NCI-H1694 (cell line): ENCODE results near the gene NEURL1.

Source experiments
- DNase-seq: peaks from one replicate; lab custom pipeline; 2025; lab: John Stamatoyannopoulos, UW

Gene NEURL1

GRCh38 chr10:103584216-103585010 is 90.9 kb downstream of the NEURL1 start:
- DNase-seq: no peak

- DNase-seq: no peak
These were observed 91.5 kb downstream of the NEURL1 start for GRCh38 chr10:103585011-103585405.

GRCh38 chr10:103587073-103587472 is 93.6 kb downstream of the NEURL1 start:
- DNase-seq: no peak

- no peak for DNase-seq
These were observed 95.6 kb downstream of the NEURL1 start for GRCh38 chr10:103589074-103589630.

GRCh38 chr10:103590060-103590459 is 96.6 kb downstream of the NEURL1 start:
- no peak for DNase-seq

GRCh38 chr10:103590744-103591291 is 97.3 kb downstream of the NEURL1 start:
- DNase-seq: no peak

GRCh38 chr10:103592186-103593021 is 98.9 kb downstream of the NEURL1 start:
- no peak for DNase-seq

GRCh38 chr10:103593022-103593570 is 99.6 kb downstream of the NEURL1 start:
- DNase-seq: no peak

GRCh38 chr10:103595933-103596726 is 102.6 kb downstream of the NEURL1 start:
- peak; percentile 77 for DNase-seq

GRCh38 chr10:103597003-103597402 is 103.5 kb downstream of the NEURL1 start:
- no peak for DNase-seq

GRCh38 chr10:103598654-103599115 is 105.2 kb downstream of the NEURL1 start:
- peak; percentile 46 for DNase-seq

- DNase-seq: no peak
These were observed 105.7 kb downstream of the NEURL1 start for GRCh38 chr10:103599211-103599610.

GRCh38 chr10:103599907-103600306 is 106.4 kb downstream of the NEURL1 start:
- DNase-seq: no peak

- DNase-seq: no peak
These were observed 106.8 kb downstream of the NEURL1 start for GRCh38 chr10:103600325-103600724.

GRCh38 chr10:103600956-103601569 is 107.6 kb downstream of the NEURL1 start:
- DNase-seq: no peak

- DNase-seq: no peak
These were observed 108.7 kb downstream of the NEURL1 start for GRCh38 chr10:103602028-103602851.

- DNase-seq: no peak
These were observed 109.3 kb downstream of the NEURL1 start for GRCh38 chr10:103602852-103603155.

GRCh38 chr10:103603382-103603781 is 109.9 kb downstream of the NEURL1 start:
- no peak for DNase-seq

GRCh38 chr10:103605359-103606096 is 112.0 kb downstream of the NEURL1 start:
- DNase-seq: peak; percentile 27
